Fibroblast of lung (primary cell): ENCODE measurements around the gene FARP1. TPM values are rescaled to one million over a fixed set of nuclear protein-coding genes. Genes with fewer than 3 reads are reported as not detected.

Source experiments
- DNase-seq, 2 donors: peaks; one replicate each; pipeline versions ENCODE4 v3.0.0 to v3.0.0-alpha.2; 2010; ENCODE audit warnings: low read depth in 2 of 2
- H2AFZ ChIP-seq: 2 replicates; pipeline ENCODE4 v1.5.1; 2012; ENCODE audit warnings: low read length, control low read depth, inconsistent platforms
- H3K27ac ChIP-seq: 2 replicates; pipeline ENCODE4 v1.5.1; 2011; ENCODE audit warnings: low read length, control low read depth; ENCODE audit not compliant: insufficient read depth
- H3K27me3 ChIP-seq: 2 replicates; pipeline ENCODE4 v1.5.1; 2011; ENCODE audit warnings: mild to moderate bottlenecking, low read length; ENCODE audit not compliant: control insufficient read depth, insufficient read depth
- H3K36me3 ChIP-seq: 2 replicates; pipeline ENCODE4 v1.5.1; 2011; ENCODE audit warnings: low read length; ENCODE audit not compliant: control insufficient read depth, insufficient read depth
- H3K4me1 ChIP-seq: 2 replicates; pipeline ENCODE4 v1.5.1; 2011; ENCODE audit warnings: low read length; ENCODE audit not compliant: control insufficient read depth, insufficient read depth; ENCODE audit errors: extremely low read depth
- H3K4me2 ChIP-seq: 2 replicates; pipeline ENCODE4 v1.5.1; 2011; ENCODE audit warnings: low read length, control low read depth; ENCODE audit not compliant: insufficient read depth; ENCODE audit errors: extremely low read depth
- H3K4me3 ChIP-seq, 4 experiments: fragments of 200-600 bp in 1 of 4; sonication (generic) in 1 of 4; replicated peaks in 1 of 4; 2 replicates each; pipeline ENCODE4 v1.5.1; 2011 to 2016; ENCODE audit warnings: low read length in 4 of 4, low read depth in 3 of 4, mild to moderate bottlenecking in 3 of 4, control low read depth in 2 of 4, inconsistent platforms in 1 of 4, mixed read lengths in 1 of 4; ENCODE audit not compliant: insufficient read depth in 1 of 4; ENCODE audit errors: control extremely low read depth in 1 of 4
- H3K79me2 ChIP-seq: 2 replicates; pipeline ENCODE4 v1.5.1; 2012; ENCODE audit warnings: mild to moderate bottlenecking, low read length, inconsistent platforms; ENCODE audit not compliant: control insufficient read depth, insufficient read depth
- H3K9ac ChIP-seq: 2 replicates; pipeline ENCODE4 v1.5.1; 2011; ENCODE audit warnings: mild to moderate bottlenecking, low read length, control low read depth; ENCODE audit not compliant: insufficient read depth
- H3K9me3 ChIP-seq: 2 replicates; pipeline ENCODE4 v1.5.1; 2012; ENCODE audit warnings: low read depth, low read length; ENCODE audit not compliant: control insufficient read depth, insufficient read depth
- H4K20me1 ChIP-seq: 2 replicates; pipeline ENCODE4 v1.5.1; 2011; ENCODE audit warnings: low read length; ENCODE audit not compliant: control insufficient read depth, insufficient read depth; ENCODE audit errors: extremely low read depth
- CTCF ChIP-seq, 2 donors: IDR thresholded peaks in 1 of 2; conservative IDR thresholded peaks in 1 of 2; 1 replicate in 1 of 2; 2 replicates in 1 of 2; pipeline ENCODE4 v1.5.1; 2011 to 2012; ENCODE audit warnings: low read length in 2 of 2, control low read depth in 1 of 2, inconsistent platforms in 1 of 2, low read depth in 1 of 2, mild to moderate bottlenecking in 1 of 2
- EZH2 ChIP-seq: IDR thresholded peaks from 2 replicates; pipeline ENCODE4 v1.5.1; 2012; ENCODE audit warnings: low read length, control low read depth, mild to moderate bottlenecking; ENCODE audit errors: missing control alignments
- polyA plus RNA-seq, 2 donors: library from polyadenylated mRNA; depleted of rRNA in 1 of 2; stranded (reverse) in 1 of 2; unstranded in 1 of 2; fragments of >200 nt; gene quantifications; 2 replicates each; pipeline ENCODE4 v1.2.1, GENCODE V29; 2011 to 2012; ENCODE audit warnings: missing spikeins in 1 of 2
- total RNA-seq: library from RNA; depleted of rRNA; stranded (reverse); fragments of >200 nt; gene quantifications from 2 replicates; pipeline ENCODE4 v1.2.1, GENCODE V29; 2014

The FARP1 gene
- total and polyA plus RNA-seq, 2 donors (not counting 1 experiment from before 2014, with no cell fraction given), result 50.9 to 199 TPM

GRCh38 chr13:98175043-98175442 lies 32.1 kb downstream of the FARP1 start:
- Histone ChIP-seq H3K4me2 (peak overlapping the region; percentile 71), H3K36me3 (no peaks in the 10 kb centered on the region), H2AFZ (no peak overlapping the region), H3K27me3 (no peaks in the 10 kb centered on the region), H3K79me2 (peaks cover 64% of the 10 kb centered on the region), H3K9ac (no peak overlapping the region), H3K4me1 (peaks cover 29% of the 10 kb centered on the region), H4K20me1 (no peaks in the 10 kb centered on the region), H3K9me3 (no peaks in the 10 kb centered on the region), H3K27ac (peak overlapping the region; percentile 79), H3K4me3 (no peak overlapping the region)
- DNase-seq, result peak in 1 of 2 donors; percentile 70
- no peak for TF ChIP-seq CTCF (conservative IDR thresholded peaks at IDR 0.05 in 1 of 2, IDR thresholded peaks at IDR 0.05 in 1 of 2; ENCODE audit: low read depth in 1 of 2, low read length in 2 of 2)
- TF ChIP-seq EZH2, result no peak

- no peaks in the 10 kb centered on the region for H3K9me3 ChIP-seq
- peaks cover 65% of the 10 kb centered on the region for H3K79me2 ChIP-seq
- H3K27me3 ChIP-seq, result no peaks in the 10 kb centered on the region
- no peaks in the 10 kb centered on the region for H4K20me1 ChIP-seq
- H3K36me3 ChIP-seq, result no peaks in the 10 kb centered on the region
- H3K4me2 ChIP-seq, result no peak overlapping the region
- peak; percentile 15 to 34 for DNase-seq
- TF ChIP-seq EZH2, result no peak
- no peak for TF ChIP-seq CTCF (conservative IDR thresholded peaks at IDR 0.05 in 1 of 2, IDR thresholded peaks at IDR 0.05 in 1 of 2; ENCODE audit: low read depth in 1 of 2, low read length in 2 of 2)
- H2AFZ ChIP-seq, result no peak overlapping the region
- H3K4me3 ChIP-seq, result no peak overlapping the region
- H3K4me1 ChIP-seq, result peaks cover 29% of the 10 kb centered on the region
- H3K9ac ChIP-seq, result no peak overlapping the region
- H3K27ac ChIP-seq, result peak overlapping the region; percentile 16
Observed at GRCh38 chr13:98175823-98176222, 32.9 kb downstream of the FARP1 start.

GRCh38 chr13:98176777-98177608 lies 34.1 kb downstream of the FARP1 start, which contains the start of gene RNF113B:
RNF113B (minus strand) TSS chr13:98177269; CDS start chr13:98177236, 33 bp downstream.
- Histone ChIP-seq H3K9ac (no peak within 1 kb of the TSS), H3K4me2 (no peak within 1 kb of the TSS), H2AFZ (no peak within 1 kb of the TSS), H3K4me3 (no peak within 1 kb of the TSS), H3K36me3 (no peaks in the 10 kb centered on the region), H3K79me2 (peaks cover 63% of the 10 kb centered on the region), H4K20me1 (no peaks in the 10 kb centered on the region), H3K9me3 (no peaks in the 10 kb centered on the region), H3K4me1 (peaks cover 21% of the 10 kb centered on the region), H3K27me3 (no peaks in the 10 kb centered on the region), H3K27ac (no peak within 1 kb of the TSS)
- no peak for TF ChIP-seq EZH2
- no peak for DNase-seq
